PC-9 (cell line): Measurements from ENCODE around the gene SELENOV.

Experiments used
- EZH2 ChIP-seq: fragments of 200-600 bp; sonication (generic); IDR thresholded peaks from 2 replicates; pipeline ENCODE4 v1.8.0; 2017; ENCODE audit warnings: antibody characterized with exemption, low read depth
- TF ChIP-seq, protein P1 (sequence below): fragments of 200-600 bp; sonication (generic); conservative IDR thresholded peaks from 2 replicates; pipeline ENCODE4 v1.6.1; 2017; ENCODE audit warnings: mixed run types, antibody characterized with exemption, mild to moderate bottlenecking, moderate library complexity

DNA sequence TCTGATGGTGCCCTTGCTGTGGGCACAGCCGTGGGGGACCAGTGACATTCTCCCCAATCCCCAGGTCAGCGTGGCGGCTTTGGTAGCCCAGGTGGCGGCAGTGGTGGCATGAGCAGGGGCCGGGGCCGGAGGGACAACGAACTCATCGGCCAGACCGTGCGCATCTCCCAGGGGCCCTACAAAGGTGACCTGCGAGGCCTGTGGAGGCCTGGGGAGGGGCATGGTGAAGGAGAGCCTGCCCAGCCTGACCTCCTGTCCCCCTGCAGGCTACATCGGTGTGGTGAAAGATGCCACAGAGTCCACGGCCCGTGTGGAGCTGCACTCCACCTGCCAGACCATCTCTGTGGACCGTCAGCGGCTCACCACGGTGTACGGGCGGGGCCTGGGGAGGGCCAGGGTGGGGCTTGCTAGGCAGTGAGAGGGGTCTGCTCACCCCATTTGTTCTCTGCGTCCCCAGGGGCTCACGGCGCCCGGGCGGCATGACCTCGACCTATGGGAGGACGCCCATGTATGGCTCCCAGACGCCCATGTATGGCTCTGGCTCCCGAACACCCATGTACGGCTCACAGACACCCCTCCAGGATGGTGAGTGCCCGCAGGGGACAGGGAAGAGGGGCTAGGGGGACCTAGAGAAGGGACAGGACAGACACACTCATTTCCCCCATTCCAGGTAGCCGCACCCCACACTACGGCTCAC is 42.0 kb upstream of the SELENOV start:
- TF ChIP-seq, protein P1, sequence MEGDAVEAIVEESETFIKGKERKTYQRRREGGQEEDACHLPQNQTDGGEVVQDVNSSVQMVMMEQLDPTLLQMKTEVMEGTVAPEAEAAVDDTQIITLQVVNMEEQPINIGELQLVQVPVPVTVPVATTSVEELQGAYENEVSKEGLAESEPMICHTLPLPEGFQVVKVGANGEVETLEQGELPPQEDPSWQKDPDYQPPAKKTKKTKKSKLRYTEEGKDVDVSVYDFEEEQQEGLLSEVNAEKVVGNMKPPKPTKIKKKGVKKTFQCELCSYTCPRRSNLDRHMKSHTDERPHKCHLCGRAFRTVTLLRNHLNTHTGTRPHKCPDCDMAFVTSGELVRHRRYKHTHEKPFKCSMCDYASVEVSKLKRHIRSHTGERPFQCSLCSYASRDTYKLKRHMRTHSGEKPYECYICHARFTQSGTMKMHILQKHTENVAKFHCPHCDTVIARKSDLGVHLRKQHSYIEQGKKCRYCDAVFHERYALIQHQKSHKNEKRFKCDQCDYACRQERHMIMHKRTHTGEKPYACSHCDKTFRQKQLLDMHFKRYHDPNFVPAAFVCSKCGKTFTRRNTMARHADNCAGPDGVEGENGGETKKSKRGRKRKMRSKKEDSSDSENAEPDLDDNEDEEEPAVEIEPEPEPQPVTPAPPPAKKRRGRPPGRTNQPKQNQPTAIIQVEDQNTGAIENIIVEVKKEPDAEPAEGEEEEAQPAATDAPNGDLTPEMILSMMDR = no peak
- TF ChIP-seq EZH2 = no peak
